ENCODE results near the gene KANK4.

GRCh38 chr1:62285440-62285839 is 33.8 kb downstream of the KANK4 start:
- TF ChIP-seq CTCF (conservative IDR thresholded peaks at IDR 0.05; ENCODE audit: low read length) (no peak), EZH2phosphoT487 (IDR thresholded peaks at IDR 0.05; ENCODE audit: borderline replicate concordance, low read depth, low read length) (no peak)
